Measurements from ENCODE around the gene SUSD1.

Gene SUSD1

GRCh38 chr9:111997831-111998230 lies 177.3 kb downstream of the SUSD1 start:
- intact Hi-C loops (cut with DNase I), result no loop called here
- no peak for DNase-seq

GRCh38 chr9:111994831-111995458 lies 180.2 kb downstream of the SUSD1 start:
- intact Hi-C loops (cut with DNase I), result no loop called here
- no peak for DNase-seq

- DNase-seq, result no peak
- intact Hi-C loops (cut with DNase I), result no loop called here
These were observed 181.8 kb downstream of the SUSD1 start for GRCh38 chr9:111993319-111993718.

- DNase-seq, result no peak
- intact Hi-C loops (cut with DNase I), result no loop called here
These were observed 182.6 kb downstream of the SUSD1 start for GRCh38 chr9:111992523-111992922.

GRCh38 chr9:111991179-111991578 lies 183.9 kb downstream of the SUSD1 start:
- intact Hi-C loops (cut with DNase I), result no loop called here
- no peak for DNase-seq
